Activated T-cell treated with anti-CD3 and anti-CD28 coated beads, Interleukin-2, amount 50 U/mL, for 4 hours (primary cell): ENCODE data around the gene CGRRF1. TPM values are rescaled to one million over a fixed set of nuclear protein-coding genes. Genes with fewer than 3 reads are reported as not detected.
A peak's percentile ranks its signal among the peaks of the same experiment; 100 is the strongest.

Experiments used
- ATAC-seq, 2 donors: fragments of 200-7000 bp; cut with Tn5 transposase; one replicate each; pipeline ENCODE4 v1.10.0; 2021
- DNase-seq: peaks from one replicate; pipeline ENCODE4 v3.0.0-alpha.2; 2020
- H3K27me3 Mint-ChIP-seq: one replicate; pipeline ENCODE4 v1.8.0; 2021; ENCODE audit warnings: low read depth, mixed read lengths
- H3K36me3 Mint-ChIP-seq: one replicate; pipeline ENCODE4 v1.8.0; 2022; ENCODE audit warnings: mixed read lengths; ENCODE audit not compliant: insufficient read depth
- H3K4me1 Mint-ChIP-seq: one replicate; pipeline ENCODE4 v1.8.0; 2021; ENCODE audit warnings: low read depth, mixed read lengths
- H3K4me3 Mint-ChIP-seq: one replicate; pipeline ENCODE4 v1.8.0; 2021; ENCODE audit warnings: mild to moderate bottlenecking, moderate library complexity, mixed read lengths
- H3K9me3 Mint-ChIP-seq: one replicate; pipeline ENCODE4 v1.8.0; 2021; ENCODE audit warnings: mixed read lengths
- total RNA-seq, 3 donors: library from RNA; stranded (reverse); gene quantifications; one replicate each; pipeline ENCODE4 v1.2.1, GENCODE V29; 2021

CGRRF1 gene
- total RNA-seq: 10 to 100 TPM in 1 of 3 donors, 1 to 10 TPM in 2; 9.4 to 11.8 (median 9.9) TPM

- Mint-ChIP-seq H3K4me3 (peak within 1 kb of the TSS; percentile 97), H3K4me1 (peaks cover 49% of the 10 kb centered on the region), H3K27me3 (no peaks in the 10 kb centered on the region), H3K9me3 (no peaks in the 10 kb centered on the region), H3K36me3 (peaks cover 14% of the 10 kb centered on the region)
- DNase-seq (peak; percentile 94), ATAC-seq (peak; percentile 99)
Observed at GRCh38 chr14:54509546-54510501, at the start of gene CGRRF1. Gene CGRRF1 (plus strand): TSS chr14:54509906. CDS start chr14:54509960, 54 bp downstream.

GRCh38 chr14:54462048-54462447, 47.7 kb upstream of the CGRRF1 start:
- Mint-ChIP-seq H3K4me1 (peaks cover 4% of the 10 kb centered on the region), H3K4me3 (no peak overlapping the region), H3K36me3 (peaks cover 4% of the 10 kb centered on the region), H3K9me3 (peaks cover 8% of the 10 kb centered on the region), H3K27me3 (no peaks in the 10 kb centered on the region)
- peak; percentile 37 to 41 for ATAC-seq
- DNase-seq: no peak

- H3K36me3 Mint-ChIP-seq: peaks cover 15% of the 10 kb centered on the region
- ATAC-seq (no peak), DNase-seq (no peak)
- H3K4me3 Mint-ChIP-seq: no peak overlapping the region
- peaks cover 11% of the 10 kb centered on the region for H3K9me3 Mint-ChIP-seq
- H3K4me1 Mint-ChIP-seq: peaks cover 4% of the 10 kb centered on the region
- H3K27me3 Mint-ChIP-seq: no peaks in the 10 kb centered on the region
Observed at GRCh38 chr14:54465654-54466053, 44.1 kb upstream of the CGRRF1 start.

GRCh38 chr14:54467280-54467679, 42.4 kb upstream of the CGRRF1 start:
- Mint-ChIP-seq H3K4me1 (peaks cover 1% of the 10 kb centered on the region), H3K27me3 (no peaks in the 10 kb centered on the region), H3K4me3 (no peak overlapping the region), H3K9me3 (peaks cover 11% of the 10 kb centered on the region), H3K36me3 (peaks cover 19% of the 10 kb centered on the region)
- DNase-seq: no peak
- ATAC-seq: no peak

GRCh38 chr14:54470701-54471100, 39.0 kb upstream of the CGRRF1 start:
- Mint-ChIP-seq H3K4me3 (no peak overlapping the region), H3K36me3 (peaks cover 37% of the 10 kb centered on the region), H3K9me3 (peaks cover 11% of the 10 kb centered on the region), H3K4me1 (peaks cover 3% of the 10 kb centered on the region), H3K27me3 (no peaks in the 10 kb centered on the region)
- ATAC-seq (no peak), DNase-seq (no peak)

GRCh38 chr14:54471641-54472040, 38.1 kb upstream of the CGRRF1 start:
- H3K27me3 Mint-ChIP-seq: no peaks in the 10 kb centered on the region
- H3K36me3 Mint-ChIP-seq: peaks cover 46% of the 10 kb centered on the region
- DNase-seq (no peak), ATAC-seq (no peak)
- H3K9me3 Mint-ChIP-seq: peaks cover 11% of the 10 kb centered on the region
- H3K4me3 Mint-ChIP-seq: no peak overlapping the region
- H3K4me1 Mint-ChIP-seq: peaks cover 7% of the 10 kb centered on the region

- Mint-ChIP-seq H3K27me3 (no peaks in the 10 kb centered on the region), H3K36me3 (peaks cover 45% of the 10 kb centered on the region), H3K9me3 (peaks cover 9% of the 10 kb centered on the region), H3K4me3 (no peak overlapping the region), H3K4me1 (peaks cover 7% of the 10 kb centered on the region)
- no peak for DNase-seq
- ATAC-seq: no peak
Observed at GRCh38 chr14:54472315-54472714, 37.4 kb upstream of the CGRRF1 start.

- no peak for DNase-seq
- no peak for ATAC-seq
- Mint-ChIP-seq H3K4me3 (no peak overlapping the region), H3K27me3 (no peaks in the 10 kb centered on the region), H3K36me3 (peaks cover 44% of the 10 kb centered on the region), H3K9me3 (no peaks in the 10 kb centered on the region), H3K4me1 (peaks cover 8% of the 10 kb centered on the region)
Observed at GRCh38 chr14:54474232-54474793, 35.4 kb upstream of the CGRRF1 start.

GRCh38 chr14:54475187-54475899, 34.4 kb upstream of the CGRRF1 start:
- H3K9me3 Mint-ChIP-seq: no peaks in the 10 kb centered on the region
- ATAC-seq (no peak), DNase-seq (no peak)
- H3K4me1 Mint-ChIP-seq: peaks cover 8% of the 10 kb centered on the region
- H3K36me3 Mint-ChIP-seq: peaks cover 43% of the 10 kb centered on the region
- no peaks in the 10 kb centered on the region for H3K27me3 Mint-ChIP-seq
- H3K4me3 Mint-ChIP-seq: no peak overlapping the region

- Mint-ChIP-seq H3K36me3 (peaks cover 42% of the 10 kb centered on the region), H3K9me3 (no peaks in the 10 kb centered on the region), H3K27me3 (no peaks in the 10 kb centered on the region), H3K4me3 (no peak overlapping the region), H3K4me1 (peaks cover 8% of the 10 kb centered on the region)
- no peak for ATAC-seq
- no peak for DNase-seq
Observed at GRCh38 chr14:54475911-54476310, 33.8 kb upstream of the CGRRF1 start.

- no peaks in the 10 kb centered on the region for H3K9me3 Mint-ChIP-seq
- no peak for ATAC-seq
Observed at GRCh38 chr14:54478636-54479215, 31.0 kb upstream of the CGRRF1 start.

GRCh38 chr14:54480830-54481562, 28.7 kb upstream of the CGRRF1 start:
- no peak for ATAC-seq
- Mint-ChIP-seq H3K4me3 (no peak overlapping the region), H3K4me1 (peaks cover 43% of the 10 kb centered on the region), H3K36me3 (peaks cover 36% of the 10 kb centered on the region), H3K27me3 (no peaks in the 10 kb centered on the region), H3K9me3 (no peaks in the 10 kb centered on the region)
- DNase-seq: no peak

More at GRCh38 chr14:54478636-54479215, 31.0 kb upstream of the CGRRF1 start:
- Mint-ChIP-seq H3K4me3 (no peak overlapping the region), H3K36me3 (peaks cover 45% of the 10 kb centered on the region), H3K4me1 (peaks cover 25% of the 10 kb centered on the region), H3K27me3 (no peaks in the 10 kb centered on the region)
- no peak for DNase-seq

GRCh38 chr14:54481695-54482094, 28.0 kb upstream of the CGRRF1 start:
- no peaks in the 10 kb centered on the region for H3K27me3 Mint-ChIP-seq

More at GRCh38 chr14:54481695-54482094, 28.0 kb upstream of the CGRRF1 start:
- Mint-ChIP-seq H3K4me1 (peaks cover 47% of the 10 kb centered on the region), H3K36me3 (peaks cover 32% of the 10 kb centered on the region), H3K9me3 (no peaks in the 10 kb centered on the region), H3K4me3 (no peak overlapping the region)
- DNase-seq (no peak), ATAC-seq (no peak)
